Tibial nerve (tissue), 4 donors: ENCODE data around the gene TLX2. TPM values are rescaled to one million over a fixed set of nuclear protein-coding genes. Genes with fewer than 3 reads are reported as not detected.

ENCODE experiments used
- DNase-seq, 2 donors: peaks; one replicate each; pipeline ENCODE4 v3.0.0-alpha.2; 2019; ENCODE audit warnings: low spot score in 2 of 2
- H3K27ac ChIP-seq, 4 donors: fragments of 200-600 bp; sonication (generic) in 3 of 4; one replicate each; pipeline ENCODE4 v1.5.1; 2017 to 2019; ENCODE audit warnings: mild to moderate bottlenecking in 1 of 4
- H3K27me3 ChIP-seq, 2 donors: fragments of 200-600 bp; sonication (generic) in 1 of 2; one replicate each; pipeline versions ENCODE4 v1.5.1 to v1.6.0; 2017 to 2019
- H3K36me3 ChIP-seq, 3 donors: fragments of 200-600 bp; sonication (generic); one replicate each; pipeline ENCODE4 v1.5.1; 2018 to 2019
- H3K4me1 ChIP-seq, 4 donors: fragments of 200-600 bp; sonication (generic) in 3 of 4; one replicate each; pipeline ENCODE4 v1.5.1; 2017 to 2019
- H3K4me3 ChIP-seq, 4 donors: fragments of 200-600 bp; sonication (generic) in 3 of 4; one replicate each; pipeline ENCODE4 v1.5.1; 2017 to 2019; ENCODE audit warnings: mild to moderate bottlenecking in 1 of 4, moderate library complexity in 1 of 4
- H3K9me3 ChIP-seq, 4 donors: fragments of 200-600 bp; sonication (generic) in 3 of 4; one replicate each; pipeline ENCODE4 v1.5.1; 2017 to 2019
- CTCF ChIP-seq, 5 experiments: fragments of 200-600 bp in 3 of 5; fragments of 450-650 bp in 2 of 5; sonication (generic) in 3 of 5; IDR thresholded peaks; one replicate each; pipeline ENCODE4 v1.5.1; 2016 to 2019; ENCODE audit warnings: antibody characterized with exemption in 5 of 5, mild to moderate bottlenecking in 3 of 5, moderate library complexity in 2 of 5
- EP300 ChIP-seq, 2 donors: sonication (generic); formaldehyde crosslinking; IDR thresholded peaks; one replicate each; pipeline ENCODE4 v1.6.1; 2017; ENCODE audit warnings: antibody characterized with exemption in 2 of 2, mild to moderate bottlenecking in 1 of 2
- POLR2A ChIP-seq, 2 donors: fragments of 450-650 bp; IDR thresholded peaks; one replicate each; pipeline ENCODE4 v1.6.1; 2017; ENCODE audit warnings: antibody characterized with exemption in 2 of 2, mild to moderate bottlenecking in 2 of 2, moderate library complexity in 2 of 2
- WGBS, 2 donors: methylation state at CpG; one replicate each; pipeline ENCODE4 v1.1.5; 2018; 5-methylcytosine and 5-hydroxymethylcytosine counted together
- total RNA-seq, 4 donors: library from RNA; depleted of rRNA; stranded (reverse); fragments of >200 nt; gene quantifications; one replicate each; pipeline ENCODE4 v1.1.0, GENCODE V29; 2016

TLX2 gene
- total RNA-seq, 4 donors from 2014 or later, result not detected

GRCh38 chr2:74507926-74508520, 6.2 kb upstream of the TLX2 start:
- DNase-seq, result no peak
- Histone ChIP-seq H3K27me3 (peaks cover 0 to 27% of the 10 kb centered on the region in 2 donors), H3K27ac (peak overlapping the region; percentile 92 to 99 (median 95)), H3K4me1 (peaks cover 0 to 46% (median 23%) of the 10 kb centered on the region in 4 donors), H3K4me3 (peak overlapping the region; percentile 63 to 88 (median 79)), H3K9me3 (no peaks in the 10 kb centered on the region), H3K36me3 (peaks cover 0 to 25% (median 0%) of the 10 kb centered on the region in 3 donors)
- 12 to 23% methylated on average over 19 to 38 of the region's 38 CpGs for WGBS, 2 donors
- TF ChIP-seq CTCF (IDR thresholded peaks at IDR 0.05), result no peak
- no peak for TF ChIP-seq EP300 (IDR thresholded peaks at IDR 0.05)
- TF ChIP-seq POLR2A (IDR thresholded peaks at IDR 0.05), result no peak

DNA sequence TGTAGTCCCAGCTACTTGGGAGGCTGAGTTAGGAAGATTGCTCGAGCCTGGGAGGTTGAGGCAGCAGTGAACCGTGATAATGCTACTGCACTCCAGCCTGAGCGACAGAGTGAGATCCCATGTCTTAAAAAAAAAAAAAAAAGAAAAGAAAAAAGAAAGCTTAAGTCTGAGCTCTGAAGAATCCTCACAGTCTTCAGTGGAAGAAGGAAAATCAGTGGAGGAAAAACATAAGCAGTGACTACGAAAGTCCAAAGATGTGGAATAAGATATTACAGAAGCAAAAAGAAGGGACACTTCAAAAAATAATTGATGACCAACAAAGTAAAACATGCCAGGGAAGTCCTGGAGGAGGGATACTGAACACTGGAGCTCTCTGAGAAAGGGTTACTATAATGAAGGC, 4.0 kb upstream of the TLX2 start:
- no peak for TF ChIP-seq POLR2A (IDR thresholded peaks at IDR 0.05)
- TF ChIP-seq EP300 (IDR thresholded peaks at IDR 0.05), result no peak
- no peak for TF ChIP-seq CTCF (IDR thresholded peaks at IDR 0.05)
- Histone ChIP-seq H3K36me3 (peaks cover 0 to 13% (median 0%) of the 10 kb centered on the region in 3 donors), H3K4me3 (no peak overlapping the region), H3K9me3 (no peaks in the 10 kb centered on the region), H3K27me3 (peaks cover 0 to 50% of the 10 kb centered on the region in 2 donors), H3K27ac (no peak overlapping the region), H3K4me1 (peaks cover 0 to 39% (median 33%) of the 10 kb centered on the region in 4 donors)
- 78 to 79% methylated on average over 4 of the region's 4 CpGs for WGBS, 2 donors
- DNase-seq, result no peak

- H3K9me3 ChIP-seq, result no peaks in the 10 kb centered on the region
- H3K36me3 ChIP-seq, result peaks cover 0 to 2% (median 0%) of the 10 kb centered on the region in 3 donors
- no peak overlapping the region for H3K4me3 ChIP-seq
- peaks cover 0 to 39% (median 30%) of the 10 kb centered on the region in 4 donors for H3K4me1 ChIP-seq
- 37 to 43% methylated on average over 11 of the region's 11 CpGs for WGBS, 2 donors
- H3K27ac ChIP-seq, result no peak overlapping the region
- no peak for TF ChIP-seq POLR2A (IDR thresholded peaks at IDR 0.05)
- TF ChIP-seq CTCF (IDR thresholded peaks at IDR 0.05), result no peak
- TF ChIP-seq EP300 (IDR thresholded peaks at IDR 0.05), result no peak
- peaks cover 0 to 60% of the 10 kb centered on the region in 2 donors for H3K27me3 ChIP-seq
- DNase-seq, result no peak
Observed at GRCh38 chr2:74511104-74511989, 2.9 kb upstream of the TLX2 start.

GRCh38 chr2:74512744-74513604, 1.3 kb upstream of the TLX2 start:
- peaks cover 0 to 35% (median 24%) of the 10 kb centered on the region in 4 donors for H3K4me1 ChIP-seq
- H3K36me3 ChIP-seq, result no peaks in the 10 kb centered on the region
- TF ChIP-seq CTCF (IDR thresholded peaks at IDR 0.05) (no peak), EP300 (IDR thresholded peaks at IDR 0.05) (no peak), POLR2A (IDR thresholded peaks at IDR 0.05) (no peak)
- 6 to 8% methylated on average over 16 to 35 of the region's 36 CpGs for WGBS, 2 donors
- DNase-seq, result no peak
- H3K9me3 ChIP-seq, result no peaks in the 10 kb centered on the region
- peaks cover 0 to 77% of the 10 kb centered on the region in 2 donors for H3K27me3 ChIP-seq
- no peak overlapping the region for H3K4me3 ChIP-seq
- H3K27ac ChIP-seq, result no peak overlapping the region
